Activated naive CD8-positive, alpha-beta T cell (primary cell): ENCODE measurements around the gene TBC1D2B.

ENCODE experiments used
- H3K27ac Mint-ChIP-seq: one replicate; pipeline ENCODE4 v1.8.0; 2021; ENCODE audit warnings: mixed read lengths
- H3K27me3 Mint-ChIP-seq: one replicate; pipeline ENCODE4 v1.8.0; 2021; ENCODE audit warnings: mixed read lengths
- H3K36me3 Mint-ChIP-seq: one replicate; pipeline ENCODE4 v1.8.0; 2021; ENCODE audit warnings: mixed read lengths
- H3K4me1 Mint-ChIP-seq: one replicate; pipeline ENCODE4 v1.8.0; 2021; ENCODE audit warnings: low read depth, mixed read lengths
- H3K4me3 Mint-ChIP-seq: one replicate; pipeline ENCODE4 v1.8.0; 2021; ENCODE audit warnings: mild to moderate bottlenecking, mixed read lengths
- H3K9me3 Mint-ChIP-seq: one replicate; pipeline ENCODE4 v1.8.0; 2021; ENCODE audit warnings: low read depth, mixed read lengths

The TBC1D2B gene

DNA sequence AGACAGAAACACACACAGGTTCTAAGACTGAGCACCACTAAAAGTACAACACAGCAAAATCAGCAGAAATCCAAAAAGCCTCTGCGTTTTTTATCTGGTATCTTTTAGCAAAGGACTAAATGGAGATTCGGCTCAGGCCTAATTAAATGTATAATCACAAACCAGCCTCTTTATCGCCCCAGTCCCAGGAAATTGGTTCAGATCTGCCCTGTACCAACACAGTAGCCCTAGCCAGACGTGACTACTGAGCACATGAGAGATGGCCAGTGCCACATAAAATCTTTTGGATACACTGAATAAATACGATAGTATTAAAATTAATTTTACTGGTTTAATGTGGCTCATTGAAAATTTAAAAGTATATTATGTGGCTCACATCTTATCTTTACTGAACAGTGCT is 19.7 kb downstream of the TBC1D2B start:
- peak overlapping the region; percentile 77 for H3K27ac Mint-ChIP-seq
- H3K4me1 Mint-ChIP-seq: peaks cover 88% of the 10 kb centered on the region
- peaks cover 8% of the 10 kb centered on the region for H3K36me3 Mint-ChIP-seq
- H3K4me3 Mint-ChIP-seq: no peak overlapping the region
- no peaks in the 10 kb centered on the region for H3K27me3 Mint-ChIP-seq
- no peaks in the 10 kb centered on the region for H3K9me3 Mint-ChIP-seq

DNA sequence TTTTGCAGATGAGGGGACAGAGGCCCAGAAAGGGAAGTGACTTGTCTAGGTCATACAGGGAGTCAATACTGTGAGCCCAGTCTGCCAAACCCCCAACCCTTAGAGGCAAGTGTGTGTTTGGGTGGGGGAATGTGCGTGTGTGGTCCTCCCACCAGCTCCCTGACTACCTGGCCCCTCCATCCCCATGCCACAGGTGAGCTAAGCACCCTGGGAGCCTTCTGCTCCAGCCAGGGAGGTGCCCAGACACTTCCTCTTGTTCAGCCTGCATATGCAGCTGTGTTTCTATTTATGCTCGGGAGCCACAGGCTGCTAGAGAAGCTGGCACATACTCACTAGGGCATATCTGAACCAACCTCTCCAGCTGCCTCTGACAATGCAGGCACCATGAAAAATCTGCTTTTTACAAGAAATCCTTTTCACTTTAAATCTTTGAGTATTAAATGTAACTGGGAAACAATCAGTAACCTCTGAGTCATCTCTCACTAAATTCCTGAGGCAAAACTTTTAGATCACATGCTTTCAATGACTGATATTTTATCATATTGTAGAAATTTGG is 20.7 kb downstream of the TBC1D2B start:
- Mint-ChIP-seq H3K9me3 (no peaks in the 10 kb centered on the region), H3K27ac (peak overlapping the region; percentile 98), H3K4me1 (peaks cover 89% of the 10 kb centered on the region), H3K36me3 (peaks cover 8% of the 10 kb centered on the region), H3K27me3 (no peaks in the 10 kb centered on the region), H3K4me3 (peak overlapping the region; percentile 73)

DNA sequence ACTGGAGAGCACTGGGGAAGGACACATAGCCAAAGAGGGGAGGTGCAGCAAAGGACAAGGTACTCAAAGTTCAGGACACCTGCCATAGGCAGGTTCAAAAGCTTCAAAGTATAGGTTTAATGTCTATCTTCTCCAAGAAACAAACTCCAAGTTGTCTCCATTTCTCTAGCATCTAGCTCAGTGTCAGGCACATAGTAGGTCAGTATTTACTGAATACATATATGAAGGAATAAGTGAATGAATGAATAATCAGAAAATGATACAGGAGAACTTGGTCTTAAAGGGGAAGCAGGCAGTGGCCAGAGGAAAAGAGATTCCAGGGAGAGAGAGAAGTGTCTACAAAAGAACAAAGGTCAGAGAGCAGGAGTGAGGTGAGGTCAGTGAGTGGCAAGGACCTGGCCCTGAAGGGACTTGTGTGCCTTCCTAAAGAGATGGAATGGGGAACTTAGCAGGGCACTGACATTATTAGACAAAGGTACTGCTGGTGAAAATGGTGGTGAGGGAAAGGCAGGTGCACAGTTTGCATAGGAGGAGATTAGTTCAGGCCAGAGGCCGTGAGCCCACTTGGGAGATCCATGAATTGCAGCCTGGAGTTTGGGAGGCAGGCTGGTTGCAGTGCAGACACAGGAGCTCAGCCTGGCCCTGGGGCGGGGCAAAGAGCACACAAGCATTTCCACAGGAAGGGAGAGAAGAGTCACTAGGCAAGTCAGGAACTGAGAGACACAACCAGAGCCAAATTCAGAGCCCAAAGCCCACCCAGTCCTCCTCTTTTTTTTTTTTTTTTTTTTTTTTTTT is 21.4 kb downstream of the TBC1D2B start:
- Mint-ChIP-seq H3K27ac (peak overlapping the region; percentile 98), H3K36me3 (peaks cover 8% of the 10 kb centered on the region), H3K9me3 (no peaks in the 10 kb centered on the region), H3K27me3 (no peaks in the 10 kb centered on the region), H3K4me1 (peaks cover 94% of the 10 kb centered on the region), H3K4me3 (peak overlapping the region; percentile 73)

DNA sequence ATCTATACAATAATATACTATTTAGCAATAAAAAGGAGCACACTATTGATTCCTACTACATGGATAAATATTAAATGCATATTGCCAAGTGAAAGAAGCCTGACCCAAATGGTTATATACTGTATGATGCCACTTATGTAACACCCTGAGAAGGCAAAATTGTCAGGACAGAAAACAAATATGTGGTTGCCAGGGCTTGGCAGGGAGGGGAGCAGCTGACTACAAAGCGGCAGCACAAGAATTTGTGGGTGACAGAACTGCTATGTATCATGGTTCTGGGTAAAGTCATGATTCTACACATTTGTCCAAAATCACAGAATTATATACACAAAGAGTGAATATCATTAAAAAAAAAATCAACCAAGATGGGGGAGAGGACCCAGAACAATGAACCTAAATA is 22.5 kb downstream of the TBC1D2B start:
- Mint-ChIP-seq H3K4me1 (peaks cover 98% of the 10 kb centered on the region), H3K9me3 (no peaks in the 10 kb centered on the region), H3K4me3 (peak overlapping the region; percentile 14), H3K36me3 (peaks cover 10% of the 10 kb centered on the region), H3K27ac (peak overlapping the region; percentile 98), H3K27me3 (no peaks in the 10 kb centered on the region)

DNA sequence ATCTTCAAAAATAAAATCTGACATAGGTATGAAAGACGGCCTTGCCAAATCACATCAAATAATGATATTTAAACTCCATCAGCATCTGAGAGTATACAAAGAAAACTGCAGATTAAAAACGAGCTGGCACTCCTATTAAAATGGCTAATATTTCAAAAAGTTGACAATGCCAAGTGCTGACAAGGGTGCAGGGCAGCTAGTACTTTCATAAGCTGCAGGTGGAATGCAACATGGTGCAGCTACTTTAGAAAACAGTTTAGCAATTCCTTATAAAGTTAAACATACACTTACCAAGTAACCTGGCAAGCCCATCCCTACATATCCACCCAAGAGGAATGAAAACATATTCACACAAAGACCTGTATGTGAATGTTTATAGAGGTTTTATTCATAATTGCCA is 23.0 kb downstream of the TBC1D2B start:
- H3K36me3 Mint-ChIP-seq: peaks cover 12% of the 10 kb centered on the region
- no peaks in the 10 kb centered on the region for H3K27me3 Mint-ChIP-seq
- H3K27ac Mint-ChIP-seq: peak overlapping the region; percentile 98
- H3K4me1 Mint-ChIP-seq: peaks cover 98% of the 10 kb centered on the region
- H3K4me3 Mint-ChIP-seq: no peak overlapping the region
- H3K9me3 Mint-ChIP-seq: no peaks in the 10 kb centered on the region

DNA sequence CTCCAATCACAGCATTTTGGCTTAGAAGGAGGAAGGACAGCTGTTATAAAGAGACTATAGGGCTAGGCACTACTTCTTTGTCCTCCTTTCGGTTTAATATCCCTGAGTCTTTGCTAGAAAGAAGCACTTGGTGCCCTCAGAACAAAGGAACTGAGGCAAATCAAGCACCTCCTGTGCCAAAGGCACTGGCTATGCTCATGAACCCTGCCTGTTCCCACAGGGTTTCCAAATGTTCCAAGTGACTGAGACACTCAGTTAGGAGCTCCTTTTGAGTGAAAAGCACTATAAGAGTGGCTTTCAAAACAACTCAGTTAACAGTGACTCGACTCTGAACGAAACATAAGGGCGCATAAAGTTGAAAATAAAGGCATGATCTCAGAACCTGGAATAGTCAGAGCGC is 25.0 kb downstream of the TBC1D2B start:
- peak overlapping the region; percentile 98 for H3K27ac Mint-ChIP-seq
- peaks cover 98% of the 10 kb centered on the region for H3K4me1 Mint-ChIP-seq
- H3K4me3 Mint-ChIP-seq: peak overlapping the region; percentile 49
- H3K27me3 Mint-ChIP-seq: no peaks in the 10 kb centered on the region
- H3K9me3 Mint-ChIP-seq: no peaks in the 10 kb centered on the region
- H3K36me3 Mint-ChIP-seq: peaks cover 13% of the 10 kb centered on the region

DNA sequence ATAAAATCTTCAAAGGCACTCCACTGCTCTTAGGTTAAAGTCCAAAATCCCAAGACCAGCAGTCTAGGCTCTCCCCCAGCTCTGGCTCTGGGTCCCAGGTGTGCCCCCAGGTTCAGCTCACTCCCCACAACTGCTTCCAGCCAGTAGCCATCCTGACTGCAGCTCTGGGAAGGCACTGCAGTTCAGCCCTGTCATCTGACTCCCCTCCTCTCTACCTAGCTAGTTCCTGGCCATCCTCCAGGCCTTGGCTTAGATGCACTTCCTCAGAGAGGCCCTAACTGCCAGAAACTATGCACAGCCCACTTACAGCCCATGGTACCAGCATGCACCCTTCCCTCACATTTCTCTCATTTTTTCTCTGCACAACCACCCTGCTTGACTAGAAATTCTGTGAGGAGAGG is 25.5 kb downstream of the TBC1D2B start:
- Mint-ChIP-seq H3K27me3 (no peaks in the 10 kb centered on the region), H3K27ac (peak overlapping the region; percentile 98), H3K36me3 (peaks cover 13% of the 10 kb centered on the region), H3K4me3 (peak overlapping the region; percentile 49), H3K9me3 (no peaks in the 10 kb centered on the region), H3K4me1 (peaks cover 99% of the 10 kb centered on the region)

DNA sequence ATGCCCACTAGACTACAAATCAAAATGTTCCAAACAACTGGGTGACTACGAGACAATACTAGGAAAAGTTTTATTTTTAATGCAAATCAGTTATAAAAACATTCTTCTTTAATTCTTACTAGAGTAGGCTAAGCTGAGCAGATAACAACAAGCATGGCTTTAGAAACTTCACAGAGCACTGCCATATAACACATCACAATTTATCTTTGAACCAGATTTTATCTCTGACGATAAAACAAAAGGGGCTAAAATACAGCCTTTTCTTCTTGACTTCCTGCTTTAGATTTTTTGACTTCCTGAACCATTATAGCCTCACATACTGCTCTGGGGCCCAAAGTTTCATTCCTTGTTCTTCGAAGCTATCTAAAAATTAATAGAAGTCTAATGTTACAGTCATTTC is 25.9 kb downstream of the TBC1D2B start:
- peak overlapping the region; percentile 98 for H3K27ac Mint-ChIP-seq
- H3K4me1 Mint-ChIP-seq: peaks cover 99% of the 10 kb centered on the region
- H3K27me3 Mint-ChIP-seq: no peaks in the 10 kb centered on the region
- H3K9me3 Mint-ChIP-seq: no peaks in the 10 kb centered on the region
- peaks cover 13% of the 10 kb centered on the region for H3K36me3 Mint-ChIP-seq
- H3K4me3 Mint-ChIP-seq: peak overlapping the region; percentile 82

DNA sequence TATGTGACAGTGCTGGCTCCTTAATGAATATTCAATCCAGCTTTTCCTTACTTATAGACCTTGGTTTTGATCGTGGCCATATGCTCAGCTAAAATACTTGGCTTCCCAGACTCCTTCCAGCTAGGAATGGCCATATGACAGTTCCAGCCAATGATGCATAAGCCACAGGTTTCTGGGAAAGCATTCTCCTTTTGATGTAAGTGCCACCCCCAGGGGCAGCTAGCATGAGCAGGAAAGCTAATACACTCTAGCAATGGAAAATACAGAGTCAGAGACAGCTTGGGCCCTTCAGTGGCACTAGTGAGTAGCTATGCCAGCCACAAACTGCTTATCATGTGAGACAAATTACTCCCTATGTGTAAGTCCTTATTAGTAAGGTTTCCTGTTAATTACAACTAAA is 26.7 kb downstream of the TBC1D2B start:
- peaks cover 99% of the 10 kb centered on the region for H3K4me1 Mint-ChIP-seq
- H3K27ac Mint-ChIP-seq: peak overlapping the region; percentile 98
- no peaks in the 10 kb centered on the region for H3K9me3 Mint-ChIP-seq
- peak overlapping the region; percentile 82 for H3K4me3 Mint-ChIP-seq
- H3K27me3 Mint-ChIP-seq: no peaks in the 10 kb centered on the region
- peaks cover 13% of the 10 kb centered on the region for H3K36me3 Mint-ChIP-seq

DNA sequence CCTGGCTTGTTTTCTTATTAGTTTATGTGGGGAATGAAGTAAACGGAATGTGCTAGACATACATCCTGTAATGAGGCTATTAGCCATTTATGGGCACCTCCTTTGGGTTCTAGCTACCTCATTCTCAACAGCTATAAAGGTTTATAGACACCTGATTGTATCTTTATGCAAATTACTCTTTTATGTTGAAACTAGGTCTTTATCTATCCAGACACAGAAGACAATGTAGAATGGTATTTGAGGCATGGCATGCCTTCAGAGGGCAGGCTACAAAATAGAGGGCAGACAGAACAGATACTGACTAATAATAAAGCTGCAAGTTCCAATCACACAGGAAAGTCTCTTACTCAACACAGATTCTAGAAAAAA is 27.1 kb downstream of the TBC1D2B start:
- H3K36me3 Mint-ChIP-seq: peaks cover 13% of the 10 kb centered on the region
- no peaks in the 10 kb centered on the region for H3K27me3 Mint-ChIP-seq
- peak overlapping the region; percentile 98 for H3K27ac Mint-ChIP-seq
- H3K4me3 Mint-ChIP-seq: peak overlapping the region; percentile 82
- peaks cover 98% of the 10 kb centered on the region for H3K4me1 Mint-ChIP-seq
- H3K9me3 Mint-ChIP-seq: no peaks in the 10 kb centered on the region

DNA sequence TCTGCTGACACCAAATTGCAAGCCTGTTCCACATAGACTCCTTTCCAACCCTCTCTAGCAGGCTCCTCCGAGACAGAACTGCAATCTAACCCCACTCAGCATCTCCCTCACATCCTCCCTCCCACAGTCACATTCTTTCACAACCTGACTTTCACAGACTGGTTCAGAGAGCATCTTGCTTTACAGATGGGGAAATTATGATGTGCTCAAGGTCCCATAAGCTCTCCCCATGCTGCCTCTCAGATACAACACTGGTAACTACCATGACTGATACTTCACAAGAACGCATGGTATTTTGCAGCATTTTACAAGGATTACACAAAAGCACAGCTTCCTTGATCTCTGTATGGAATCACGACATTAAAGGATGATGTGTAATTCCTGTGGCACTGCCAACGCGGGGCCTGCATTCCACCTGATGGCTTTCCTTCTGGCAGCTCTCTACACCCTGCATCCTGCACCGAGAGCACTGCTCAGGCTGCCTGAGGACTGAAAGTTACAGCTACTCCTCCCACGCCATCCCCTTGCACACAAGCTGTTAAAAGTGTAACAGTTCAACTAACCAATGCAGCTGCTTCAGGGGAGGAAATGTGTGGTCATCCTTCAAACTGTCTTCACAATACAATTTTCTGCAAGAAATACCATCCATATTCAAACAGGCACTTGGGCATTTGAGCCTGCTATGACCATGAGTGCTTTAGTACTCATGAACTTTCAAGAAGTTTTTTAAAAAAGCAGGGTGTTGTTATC is 27.6 kb downstream of the TBC1D2B start:
- H3K9me3 Mint-ChIP-seq: no peaks in the 10 kb centered on the region
- peaks cover 16% of the 10 kb centered on the region for H3K36me3 Mint-ChIP-seq
- peak overlapping the region; percentile 98 for H3K27ac Mint-ChIP-seq
- no peaks in the 10 kb centered on the region for H3K27me3 Mint-ChIP-seq
- H3K4me3 Mint-ChIP-seq: peak overlapping the region; percentile 82
- H3K4me1 Mint-ChIP-seq: peaks cover 98% of the 10 kb centered on the region

DNA sequence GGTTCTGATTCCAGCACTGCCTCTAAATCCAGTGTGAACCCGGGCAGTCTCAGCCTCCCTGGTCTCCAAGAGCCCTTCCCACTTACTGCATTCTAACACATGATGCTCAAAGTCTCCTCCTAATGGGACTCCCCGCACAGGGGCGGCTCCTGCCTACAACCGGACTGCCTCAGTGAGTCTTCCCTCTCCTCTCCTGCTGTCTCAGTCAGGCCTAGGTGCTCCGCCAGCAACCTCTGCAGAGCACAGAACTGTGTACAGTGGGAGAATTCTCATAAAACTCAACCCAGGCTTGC is 28.9 kb downstream of the TBC1D2B start:
- H3K27ac Mint-ChIP-seq: peak overlapping the region; percentile 98
- no peaks in the 10 kb centered on the region for H3K27me3 Mint-ChIP-seq
- H3K36me3 Mint-ChIP-seq: peaks cover 13% of the 10 kb centered on the region
- no peak overlapping the region for H3K4me3 Mint-ChIP-seq
- H3K9me3 Mint-ChIP-seq: no peaks in the 10 kb centered on the region
- peaks cover 97% of the 10 kb centered on the region for H3K4me1 Mint-ChIP-seq

DNA sequence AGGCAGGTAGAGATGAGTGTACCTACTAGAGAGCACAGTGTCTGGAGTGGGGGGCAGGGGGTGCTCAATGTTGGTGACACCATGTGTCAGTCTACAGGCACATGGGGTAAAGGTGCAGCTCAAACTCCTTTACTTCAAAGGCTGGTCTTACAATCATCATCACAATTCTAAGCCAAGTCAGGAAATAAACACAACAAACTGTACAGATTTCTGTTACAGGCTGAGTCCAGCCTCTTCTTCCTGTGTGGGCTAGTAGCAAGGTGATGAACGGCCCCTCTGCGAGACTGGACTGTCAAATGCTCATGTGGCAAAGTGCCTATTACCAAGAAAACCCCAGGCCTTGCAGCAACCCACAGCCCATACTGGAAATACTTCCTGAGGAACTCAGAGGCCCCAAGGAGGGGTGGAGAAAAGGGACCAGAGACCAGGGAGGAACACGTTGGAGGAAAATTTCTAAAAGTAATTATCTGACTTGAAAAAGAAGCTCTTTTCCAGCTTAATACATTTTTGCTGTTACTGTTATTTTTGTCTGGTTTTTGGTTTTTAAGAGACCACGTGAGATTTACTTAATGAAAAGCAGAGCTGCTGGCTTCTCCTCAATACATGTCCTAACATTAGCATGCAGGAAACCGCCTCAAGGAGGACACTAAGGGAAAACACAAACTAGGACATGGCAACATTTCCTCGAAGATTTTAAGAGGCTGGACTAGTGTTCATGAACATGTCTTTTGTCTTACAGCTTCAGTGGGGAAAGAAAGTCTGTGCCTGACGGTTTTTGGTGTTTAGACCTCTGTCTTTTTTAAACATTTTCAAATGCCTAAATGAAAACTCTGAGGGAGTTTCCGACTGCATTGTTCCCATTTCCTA is 29.5 kb downstream of the TBC1D2B start:
- no peaks in the 10 kb centered on the region for H3K9me3 Mint-ChIP-seq
- H3K27me3 Mint-ChIP-seq: no peaks in the 10 kb centered on the region
- peaks cover 97% of the 10 kb centered on the region for H3K4me1 Mint-ChIP-seq
- H3K27ac Mint-ChIP-seq: peak overlapping the region; percentile 98
- peaks cover 12% of the 10 kb centered on the region for H3K36me3 Mint-ChIP-seq
- H3K4me3 Mint-ChIP-seq: peak overlapping the region; percentile 53

DNA sequence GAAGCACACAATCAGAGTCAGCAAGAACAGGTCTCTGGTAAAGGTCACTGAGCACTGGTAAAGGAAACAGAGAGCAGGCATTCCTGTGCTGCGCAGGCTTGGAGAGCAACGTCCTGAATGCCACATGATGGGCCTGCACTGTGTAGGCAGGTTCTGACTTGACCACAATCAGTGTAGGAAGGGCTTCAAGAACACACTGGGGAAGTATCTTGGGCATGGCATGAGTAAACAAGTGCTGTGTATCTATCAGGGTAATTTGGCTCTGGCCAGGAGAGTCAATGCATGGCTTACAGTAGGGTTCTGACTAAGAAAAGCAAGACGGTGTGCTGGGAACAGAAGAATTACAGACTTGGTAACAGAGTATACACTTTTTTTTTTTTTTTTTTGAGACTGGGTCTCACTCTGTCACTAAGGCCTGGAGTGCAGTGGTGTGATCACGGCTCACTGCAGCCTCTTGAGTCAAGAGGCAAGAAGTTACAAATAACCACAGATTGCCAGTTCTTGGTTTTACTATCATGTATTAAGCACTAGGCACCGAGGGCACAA is 30.6 kb downstream of the TBC1D2B start:
- peak overlapping the region; percentile 98 for H3K27ac Mint-ChIP-seq

More for the DNA sequence above, 30.6 kb downstream of the TBC1D2B start:
- H3K27me3 Mint-ChIP-seq: no peaks in the 10 kb centered on the region
- peaks cover 12% of the 10 kb centered on the region for H3K36me3 Mint-ChIP-seq
- peaks cover 97% of the 10 kb centered on the region for H3K4me1 Mint-ChIP-seq
- H3K9me3 Mint-ChIP-seq: no peaks in the 10 kb centered on the region
- H3K4me3 Mint-ChIP-seq: peak overlapping the region; percentile 53
